ENCODE results near the gene LAMA1. TPM values are rescaled to one million over a fixed set of nuclear protein-coding genes. Genes with fewer than 3 reads are reported as not detected.

Gene LAMA1
- total RNA-seq, 1 experiment from 2014 or later: 28.8 TPM

DNA sequence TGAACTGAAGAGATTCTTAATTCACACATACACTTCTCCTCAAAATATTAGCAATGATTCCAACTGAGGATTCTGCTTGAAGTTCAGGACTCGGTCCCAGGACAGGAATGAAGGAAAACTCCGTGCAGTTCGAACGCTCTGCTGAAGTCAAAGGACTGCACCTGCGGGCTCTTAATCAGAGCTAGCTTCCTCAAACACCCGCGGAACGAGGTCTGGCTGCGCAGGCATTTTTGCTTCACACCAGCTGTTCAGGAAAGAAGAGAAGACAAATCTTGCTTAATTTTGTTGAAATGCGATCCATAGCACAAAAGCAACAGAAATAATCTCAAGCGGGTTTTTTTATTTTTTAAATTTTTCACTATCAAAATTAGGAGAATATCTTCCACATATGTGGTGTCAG is 175.6 kb downstream of the LAMA1 start:
- H3T11ph ChIP-seq (ENCODE audit: low read length): no peak overlapping the region
- no peak overlapping the region for H2BK12ac ChIP-seq (ENCODE audit: insufficient read length, low read depth, low read length)
- H3K9me3 ChIP-seq (ENCODE audit: control insufficient read depth, low read depth, low read length): no peaks in the 10 kb centered on the region
- no peaks in the 10 kb centered on the region for H3K27me3 ChIP-seq (ENCODE audit: insufficient read depth, low read length)
- H2BK120ac ChIP-seq (ENCODE audit: low read depth, low read length, poor library complexity, severe bottlenecking): no peak overlapping the region
- H2BK5ac ChIP-seq (ENCODE audit: insufficient read length, low read length): no peak overlapping the region
- H3K14ac ChIP-seq (ENCODE audit: insufficient read depth, low read length): no peak overlapping the region
- Mint-ChIP-seq H3K4me3 (no peak overlapping the region), H3K4me1 (no peaks in the 10 kb centered on the region), H3K27ac (no peak overlapping the region), H3K9me3 (no peaks in the 10 kb centered on the region), H3K27me3 (ENCODE audit: low read depth) (no peaks in the 10 kb centered on the region; the same call in 1 of the 2 replicates), H3K36me3 (ENCODE audit: insufficient read depth in 1 of 3, low read depth in 3 of 3) (peaks cover 12 to 36% (median 25%) of the 10 kb centered on the region in 3 experiments; a peak in 6 of 7 replicates)
- no peaks in the 10 kb centered on the region for H3K23me2 ChIP-seq (ENCODE audit: insufficient read length, low read depth, low read length, poor library complexity, severe bottlenecking)
- no peaks in the 10 kb centered on the region for H3K4me1 ChIP-seq (ENCODE audit: insufficient read depth, low read length)
- no peaks in the 10 kb centered on the region for H3K79me1 ChIP-seq (ENCODE audit: insufficient read depth, low read depth, low read length, poor library complexity, severe bottlenecking)
- no peak overlapping the region for H2AFZ ChIP-seq (ENCODE audit: low read length)
- H4K20me1 ChIP-seq (ENCODE audit: control insufficient read depth, insufficient read depth, insufficient read length): no peaks in the 10 kb centered on the region
- no peak overlapping the region for H2BK20ac ChIP-seq (ENCODE audit: low read depth, low read length, poor library complexity, severe bottlenecking)
- no peak overlapping the region for H4K91ac ChIP-seq (ENCODE audit: insufficient read length, low read depth, low read length)
- WGBS (ENCODE audit: extremely low coverage, insufficient read length, low lambda C conversion rate): no CpG with 5 or more reads among the region's 11 CpGs
- H3K23ac ChIP-seq (ENCODE audit: insufficient read length, low read depth, low read length): no peak overlapping the region
- no peak overlapping the region for H3K4ac ChIP-seq (ENCODE audit: low read depth, low read length)
- H2AK5ac ChIP-seq (ENCODE audit: insufficient read length, low read length): no peak overlapping the region
- H4K8ac ChIP-seq (replicated peaks; ENCODE audit: insufficient read length, low read depth, low read length): no peak overlapping the region
- no peak overlapping the region for H4K5ac ChIP-seq (ENCODE audit: insufficient read length, low read depth, low read length)
- DNase-seq: no peak
- H3K79me2 ChIP-seq (ENCODE audit: insufficient read depth, low read length): no peaks in the 10 kb centered on the region
- no peak overlapping the region for H3K27ac ChIP-seq (ENCODE audit: insufficient read length, low read depth, low read length)
- TF ChIP-seq, protein P1, sequence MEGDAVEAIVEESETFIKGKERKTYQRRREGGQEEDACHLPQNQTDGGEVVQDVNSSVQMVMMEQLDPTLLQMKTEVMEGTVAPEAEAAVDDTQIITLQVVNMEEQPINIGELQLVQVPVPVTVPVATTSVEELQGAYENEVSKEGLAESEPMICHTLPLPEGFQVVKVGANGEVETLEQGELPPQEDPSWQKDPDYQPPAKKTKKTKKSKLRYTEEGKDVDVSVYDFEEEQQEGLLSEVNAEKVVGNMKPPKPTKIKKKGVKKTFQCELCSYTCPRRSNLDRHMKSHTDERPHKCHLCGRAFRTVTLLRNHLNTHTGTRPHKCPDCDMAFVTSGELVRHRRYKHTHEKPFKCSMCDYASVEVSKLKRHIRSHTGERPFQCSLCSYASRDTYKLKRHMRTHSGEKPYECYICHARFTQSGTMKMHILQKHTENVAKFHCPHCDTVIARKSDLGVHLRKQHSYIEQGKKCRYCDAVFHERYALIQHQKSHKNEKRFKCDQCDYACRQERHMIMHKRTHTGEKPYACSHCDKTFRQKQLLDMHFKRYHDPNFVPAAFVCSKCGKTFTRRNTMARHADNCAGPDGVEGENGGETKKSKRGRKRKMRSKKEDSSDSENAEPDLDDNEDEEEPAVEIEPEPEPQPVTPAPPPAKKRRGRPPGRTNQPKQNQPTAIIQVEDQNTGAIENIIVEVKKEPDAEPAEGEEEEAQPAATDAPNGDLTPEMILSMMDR (conservative IDR thresholded peaks at IDR 0.05): no peak
- no peak overlapping the region for H3K4me2 ChIP-seq (ENCODE audit: insufficient read depth, insufficient read length, low read length)
- no peak overlapping the region for H3K18ac ChIP-seq (ENCODE audit: insufficient read length, low read depth, low read length)
- H2BK15ac ChIP-seq (ENCODE audit: low read depth, low read length): no peak overlapping the region
- H3K56ac ChIP-seq (ENCODE audit: insufficient read length, low read depth, low read length): no peak overlapping the region
- no peak overlapping the region for H3K9ac ChIP-seq (ENCODE audit: extremely low read depth, insufficient read length, low read length)
